ENCODE results near the gene KCP.

The KCP gene

GRCh38 chr7:128833946-128834325 lies 76.6 kb downstream of the KCP start:
- no peaks in the 10 kb centered on the region for H3K9me3 Mint-ChIP-seq
- no peak overlapping the region for H3K27ac Mint-ChIP-seq
- no peak overlapping the region for H3K4me3 Mint-ChIP-seq
- H3K27me3 Mint-ChIP-seq: peaks cover 62% of the 10 kb centered on the region
- peaks cover 42% of the 10 kb centered on the region for H3K4me1 Mint-ChIP-seq (ENCODE audit: low read depth)
- intact Hi-C loops (cut with micrococcal nuclease): no loop called here
- H3K36me3 Mint-ChIP-seq (ENCODE audit: low read depth): no peaks in the 10 kb centered on the region

- no peak overlapping the region for H3K4me3 Mint-ChIP-seq
- no peaks in the 10 kb centered on the region for H3K36me3 Mint-ChIP-seq (ENCODE audit: low read depth)
- no peak overlapping the region for H3K27ac Mint-ChIP-seq
- H3K27me3 Mint-ChIP-seq: peaks cover 67% of the 10 kb centered on the region
- no peaks in the 10 kb centered on the region for H3K9me3 Mint-ChIP-seq
- peaks cover 42% of the 10 kb centered on the region for H3K4me1 Mint-ChIP-seq (ENCODE audit: low read depth)
- intact Hi-C loops (cut with micrococcal nuclease): no loop called here
Observed at GRCh38 chr7:128833148-128833945, 77.2 kb downstream of the KCP start.

GRCh38 chr7:128832880-128833147 lies 77.7 kb downstream of the KCP start:
- no peaks in the 10 kb centered on the region for H3K9me3 Mint-ChIP-seq
- no peaks in the 10 kb centered on the region for H3K36me3 Mint-ChIP-seq (ENCODE audit: low read depth)
- H3K4me3 Mint-ChIP-seq: no peak overlapping the region
- peaks cover 42% of the 10 kb centered on the region for H3K4me1 Mint-ChIP-seq (ENCODE audit: low read depth)
- H3K27me3 Mint-ChIP-seq: peaks cover 72% of the 10 kb centered on the region
- intact Hi-C loops (cut with micrococcal nuclease): no loop called here
- H3K27ac Mint-ChIP-seq: no peak overlapping the region

GRCh38 chr7:128831994-128832879 lies 78.3 kb downstream of the KCP start:
- no peak overlapping the region for H3K4me3 Mint-ChIP-seq
- no peaks in the 10 kb centered on the region for H3K36me3 Mint-ChIP-seq (ENCODE audit: low read depth)
- intact Hi-C loops (cut with micrococcal nuclease): no loop called here
- H3K9me3 Mint-ChIP-seq: no peaks in the 10 kb centered on the region
- H3K27me3 Mint-ChIP-seq: peaks cover 77% of the 10 kb centered on the region
- H3K4me1 Mint-ChIP-seq (ENCODE audit: low read depth): peaks cover 42% of the 10 kb centered on the region
- H3K27ac Mint-ChIP-seq: no peak overlapping the region

- Mint-ChIP-seq H3K4me1 (ENCODE audit: low read depth) (peaks cover 42% of the 10 kb centered on the region), H3K4me3 (no peak overlapping the region), H3K36me3 (ENCODE audit: low read depth) (no peaks in the 10 kb centered on the region), H3K27me3 (peaks cover 85% of the 10 kb centered on the region), H3K9me3 (no peaks in the 10 kb centered on the region), H3K27ac (no peak overlapping the region)
- intact Hi-C loops (cut with micrococcal nuclease): no loop called here
Observed at GRCh38 chr7:128831178-128831993, 79.1 kb downstream of the KCP start.

- peaks cover 89% of the 10 kb centered on the region for H3K27me3 Mint-ChIP-seq
- H3K27ac Mint-ChIP-seq: no peak within 1 kb of the TSS
- no peaks in the 10 kb centered on the region for H3K9me3 Mint-ChIP-seq
- intact Hi-C loops (cut with micrococcal nuclease): no loop called here
- H3K4me1 Mint-ChIP-seq (ENCODE audit: low read depth): peaks cover 42% of the 10 kb centered on the region
- H3K4me3 Mint-ChIP-seq: peak within 1 kb of the TSS; percentile 64
- H3K36me3 Mint-ChIP-seq (ENCODE audit: low read depth): no peaks in the 10 kb centered on the region
Observed at GRCh38 chr7:128830231-128831177, 80.0 kb downstream of the KCP start, which contains the start of gene FLNC. Gene FLNC (plus strand): TSS chr7:128830406. CDS start chr7:128830638, 232 bp downstream.

- no peaks in the 10 kb centered on the region for H3K36me3 Mint-ChIP-seq (ENCODE audit: low read depth)
- no peak overlapping the region for H3K4me3 Mint-ChIP-seq
- peaks cover 80% of the 10 kb centered on the region for H3K27me3 Mint-ChIP-seq
- intact Hi-C loops (cut with micrococcal nuclease): no loop called here
- no peaks in the 10 kb centered on the region for H3K9me3 Mint-ChIP-seq
- peaks cover 42% of the 10 kb centered on the region for H3K4me1 Mint-ChIP-seq (ENCODE audit: low read depth)
- H3K27ac Mint-ChIP-seq: no peak overlapping the region
Observed at GRCh38 chr7:128829391-128830166, 80.9 kb downstream of the KCP start.

- Mint-ChIP-seq H3K27me3 (peaks cover 72% of the 10 kb centered on the region), H3K27ac (no peak overlapping the region), H3K9me3 (no peaks in the 10 kb centered on the region), H3K36me3 (ENCODE audit: low read depth) (no peaks in the 10 kb centered on the region), H3K4me3 (no peak overlapping the region), H3K4me1 (ENCODE audit: low read depth) (peaks cover 36% of the 10 kb centered on the region)
- intact Hi-C loops (cut with micrococcal nuclease): no loop called here
Observed at GRCh38 chr7:128827971-128828711, 82.4 kb downstream of the KCP start.

GRCh38 chr7:128827248-128827958 lies 83.1 kb downstream of the KCP start:
- H3K4me1 Mint-ChIP-seq (ENCODE audit: low read depth): peaks cover 29% of the 10 kb centered on the region
- no peak overlapping the region for H3K4me3 Mint-ChIP-seq
- H3K36me3 Mint-ChIP-seq (ENCODE audit: low read depth): no peaks in the 10 kb centered on the region
- no peak overlapping the region for H3K27ac Mint-ChIP-seq
- no peaks in the 10 kb centered on the region for H3K9me3 Mint-ChIP-seq
- intact Hi-C loops (cut with micrococcal nuclease): no loop called here
- peaks cover 67% of the 10 kb centered on the region for H3K27me3 Mint-ChIP-seq

- intact Hi-C loops (cut with micrococcal nuclease): no loop called here
Observed at GRCh38 chr7:128826916-128827247, 83.6 kb downstream of the KCP start.

More at GRCh38 chr7:128826916-128827247, 83.6 kb downstream of the KCP start:
- Mint-ChIP-seq H3K9me3 (no peaks in the 10 kb centered on the region), H3K4me1 (ENCODE audit: low read depth) (peaks cover 24% of the 10 kb centered on the region), H3K36me3 (ENCODE audit: low read depth) (no peaks in the 10 kb centered on the region), H3K4me3 (no peak overlapping the region), H3K27ac (no peak overlapping the region), H3K27me3 (peaks cover 63% of the 10 kb centered on the region)

Measured in dendritic cell treated with granulocyte-macrophage colony-stimulating factor and Interleukin-4, amounts not matched to agents 40 ng/mL and 50 ng/mL, for 4 days (primary cell).